Measurements from ENCODE around the gene AGR3. TPM values are rescaled to one million over a fixed set of nuclear protein-coding genes. Genes with fewer than 3 reads are reported as not detected.

The AGR3 gene
- total RNA-seq, 4 donors from 2014 or later = 3.4 TPM; not detected in 3

- Histone ChIP-seq H3K9me3 (no peaks in the 10 kb centered on the region), H3K4me3 (no peak overlapping the region), H3K36me3 (no peaks in the 10 kb centered on the region), H3K4me1 (peaks cover 0 to 19% (median 6%) of the 10 kb centered on the region in 3 donors), H3K27ac (no peak overlapping the region), H3K27me3 (peaks cover 0 to 44% (median 0%) of the 10 kb centered on the region in 4 donors)
- no peak for DNase-seq
- intact Hi-C loops (cut with DNase I) = loop anchor here (10.0 kb wide), 1 partner anchor 219 kb away; no protein-coding TSS in a partner anchor
- WGBS, 2 donors = 83 to 87% methylated on average over 3 of the region's 5 CpGs
- TF ChIP-seq POLR2A (IDR thresholded peaks at IDR 0.05) = no peak
Observed at GRCh38 chr7:16913643-16914042, 31.9 kb upstream of the AGR3 start.

- H3K4me1 ChIP-seq = peaks cover 0 to 19% (median 6%) of the 10 kb centered on the region in 3 donors
- H3K36me3 ChIP-seq = no peaks in the 10 kb centered on the region
- H3K27ac ChIP-seq = no peak overlapping the region
- H3K9me3 ChIP-seq = no peaks in the 10 kb centered on the region
- intact Hi-C loops (cut with DNase I) = loop anchor here (10.0 kb wide), 1 partner anchor 218 kb away; no protein-coding TSS in a partner anchor
- WGBS, 2 donors = 100% methylated on average over 3 of the region's 4 CpGs; no CpG with 5 or more reads in 1 of the 2 donors
- TF ChIP-seq POLR2A (IDR thresholded peaks at IDR 0.05) (no peak), CTCF (IDR thresholded peaks at IDR 0.05) (no peak)
- no peak for DNase-seq
- peaks cover 0 to 46% (median 0%) of the 10 kb centered on the region in 4 donors for H3K27me3 ChIP-seq
- no peak overlapping the region for H3K4me3 ChIP-seq
Observed at GRCh38 chr7:16912540-16912939, 30.8 kb upstream of the AGR3 start.

DNA sequence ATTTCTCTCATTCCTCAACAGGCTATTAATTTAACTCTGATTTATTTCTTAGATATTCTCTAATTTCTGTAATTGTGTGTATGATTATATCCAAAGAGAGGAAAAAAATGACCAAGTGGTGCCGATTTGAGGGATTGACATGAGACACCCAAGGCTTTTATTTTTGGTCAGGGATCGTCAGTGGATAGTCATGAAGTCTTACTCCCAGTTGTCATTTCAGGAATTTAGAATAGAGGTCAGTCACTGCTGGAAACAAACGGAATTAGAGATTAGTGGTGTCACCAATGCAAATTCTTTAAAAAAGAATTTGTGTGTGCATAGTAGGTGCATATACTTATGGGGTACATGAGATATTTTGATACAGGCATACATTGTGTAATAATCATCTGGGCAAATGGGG, 26.8 kb upstream of the AGR3 start:
- 77 to 85% methylated on average over 3 of the region's 3 CpGs for WGBS, 2 donors
- no peak for DNase-seq
- no peak overlapping the region for H3K4me3 ChIP-seq
- intact Hi-C loops (cut with DNase I) = no loop called here
- no peak for TF ChIP-seq CTCF (IDR thresholded peaks at IDR 0.05)
- no peak for TF ChIP-seq POLR2A (IDR thresholded peaks at IDR 0.05)
- H3K36me3 ChIP-seq = no peaks in the 10 kb centered on the region
- H3K4me1 ChIP-seq = no peaks in the 10 kb centered on the region
- H3K9me3 ChIP-seq = no peaks in the 10 kb centered on the region
- H3K27me3 ChIP-seq = peaks cover 0 to 38% (median 0%) of the 10 kb centered on the region in 4 donors
- H3K27ac ChIP-seq = no peak overlapping the region

- 63 to 64% methylated on average over 5 of the region's 5 CpGs for WGBS, 2 donors
- DNase-seq = no peak
- H3K9me3 ChIP-seq = no peaks in the 10 kb centered on the region
- H3K4me3 ChIP-seq = no peak overlapping the region
- H3K27me3 ChIP-seq = peaks cover 0 to 8% (median 0%) of the 10 kb centered on the region in 4 donors
- no peaks in the 10 kb centered on the region for H3K4me1 ChIP-seq
- no peaks in the 10 kb centered on the region for H3K36me3 ChIP-seq
- TF ChIP-seq POLR2A (IDR thresholded peaks at IDR 0.05) (no peak), CTCF (IDR thresholded peaks at IDR 0.05) (no peak)
- no peak overlapping the region for H3K27ac ChIP-seq
- intact Hi-C loops (cut with DNase I) = no loop called here
Observed at GRCh38 chr7:16905300-16906044, 23.7 kb upstream of the AGR3 start.

DNA sequence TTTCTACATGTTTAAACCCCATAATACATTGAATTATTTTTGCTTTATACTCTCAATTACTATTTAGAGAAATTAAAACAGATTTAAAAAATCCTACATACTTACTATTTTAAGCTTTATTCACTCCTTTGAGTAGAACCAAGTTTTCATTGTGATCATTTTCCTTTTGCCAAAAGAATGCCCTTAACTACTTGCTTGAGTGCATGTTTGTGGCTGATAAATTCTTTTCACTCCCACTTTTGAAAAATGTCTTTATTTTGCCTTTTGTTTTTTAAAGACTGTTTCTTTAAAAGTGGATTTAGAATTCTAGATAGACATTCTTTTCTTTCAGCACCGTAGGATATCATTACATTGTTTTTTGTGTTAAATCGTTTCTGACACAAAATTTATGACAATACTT, 22.3 kb upstream of the AGR3 start:
- peaks cover 0 to 6% (median 0%) of the 10 kb centered on the region in 4 donors for H3K27me3 ChIP-seq
- H3K36me3 ChIP-seq = no peaks in the 10 kb centered on the region
- no peak overlapping the region for H3K4me3 ChIP-seq
- H3K27ac ChIP-seq = no peak overlapping the region
- intact Hi-C loops (cut with DNase I) = no loop called here
- no peaks in the 10 kb centered on the region for H3K4me1 ChIP-seq
- 57 to 76% methylated on average over 2 of the region's 2 CpGs for WGBS, 2 donors
- no peaks in the 10 kb centered on the region for H3K9me3 ChIP-seq
- TF ChIP-seq POLR2A (IDR thresholded peaks at IDR 0.05) (no peak), CTCF (IDR thresholded peaks at IDR 0.05) (no peak)
- DNase-seq = no peak

Data from esophagus squamous epithelium (tissue), 5 donors.